NOMO-1 (cell line): ENCODE results near the gene DKC1.

Source experiments
- DNase-seq, 2 experiments: peaks; one replicate each; lab custom pipeline; 2025; ENCODE audit not compliant: unreplicated experiment in 2 of 2; lab: John Stamatoyannopoulos, UW

DKC1 gene

DNA sequence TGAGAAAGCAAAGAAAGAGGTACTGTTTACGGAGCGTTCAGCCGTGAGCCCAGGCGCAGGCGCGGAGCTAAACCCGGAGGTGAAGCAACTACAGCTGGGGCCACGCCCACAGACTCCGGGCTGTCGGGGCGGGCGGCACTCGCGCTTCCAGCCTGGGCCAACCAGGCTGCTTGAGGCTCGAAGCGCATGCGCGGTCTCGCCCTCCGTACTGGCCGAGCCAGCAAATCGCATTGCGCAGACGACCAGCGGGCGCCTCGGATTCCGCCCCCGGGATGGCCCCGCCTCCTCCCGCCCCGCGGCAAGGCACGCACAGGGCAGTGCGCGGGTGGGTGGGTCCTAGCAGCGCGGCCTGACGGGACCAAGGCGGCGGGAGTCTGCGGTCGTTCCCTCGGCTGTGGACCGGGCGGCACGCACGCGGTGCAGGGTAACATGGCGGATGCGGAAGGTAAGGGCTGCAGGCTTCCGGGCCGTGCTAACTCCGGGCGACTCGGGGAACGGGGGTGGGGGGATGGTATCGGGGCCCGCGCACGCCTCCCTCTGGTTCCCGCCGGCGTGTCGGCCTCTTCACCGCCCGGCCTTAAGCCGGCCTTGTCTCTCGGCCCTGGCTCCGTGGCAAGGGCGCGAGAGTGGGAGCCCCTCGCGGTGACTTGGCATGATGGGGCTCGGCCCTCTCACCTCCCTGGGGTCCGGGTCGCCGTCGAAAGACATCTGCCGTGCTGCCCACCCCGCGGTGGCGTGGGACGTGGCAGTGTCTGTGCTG, at the start of gene DKC1:
DKC1 (plus strand) TSS at position 328 of the 760 bp plus-strand sequence; CDS start at position 430, 102 bp downstream.
- peak; percentile 84 to 94 for DNase-seq

- peak in 1 of 2 experiments; percentile 29 for DNase-seq
These were observed 47.7 kb upstream of the DKC1 start for GRCh38 chrX:154714925-154715324.

DNA sequence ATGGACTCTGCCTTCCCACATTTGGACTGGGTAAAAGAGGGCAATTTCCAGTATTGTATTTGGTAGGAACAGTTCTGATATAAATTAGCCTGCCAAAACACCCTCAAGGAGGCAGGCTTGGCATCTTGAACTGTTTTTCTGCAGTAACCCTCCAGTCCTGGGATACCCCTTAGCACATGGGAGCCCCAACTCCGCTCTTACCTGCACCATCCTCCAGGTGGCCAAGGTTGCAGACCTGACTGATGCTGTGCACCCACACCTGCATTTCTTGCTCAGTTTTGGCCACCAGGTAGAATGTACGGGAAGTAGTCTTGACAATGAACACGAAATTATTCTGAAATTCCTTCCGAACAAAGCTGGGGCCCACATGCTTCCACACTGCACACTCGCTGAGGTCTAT, 46.8 kb upstream of the DKC1 start:
- DNase-seq = no peak

DNA sequence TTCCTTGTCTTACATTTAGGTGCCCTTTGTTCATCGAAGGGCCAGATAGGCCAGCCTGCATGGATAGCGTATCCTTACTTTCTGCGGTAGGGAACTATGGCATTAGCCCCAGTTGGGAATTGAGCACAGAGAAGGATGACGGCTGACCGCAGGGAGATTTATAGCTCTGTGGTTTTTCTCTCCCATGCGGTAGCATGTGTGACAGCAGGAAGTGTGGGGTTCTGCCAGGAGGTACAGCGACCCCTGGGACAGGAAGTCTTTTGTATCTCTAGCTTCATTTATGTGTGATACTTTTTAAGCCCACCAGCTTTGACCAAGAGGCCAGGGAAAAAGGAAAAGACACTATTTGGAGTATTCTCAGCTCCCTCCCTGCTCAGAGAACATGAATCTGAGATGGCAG, 44.8 kb upstream of the DKC1 start:
- peak; percentile 15 to 59 for DNase-seq

DNA sequence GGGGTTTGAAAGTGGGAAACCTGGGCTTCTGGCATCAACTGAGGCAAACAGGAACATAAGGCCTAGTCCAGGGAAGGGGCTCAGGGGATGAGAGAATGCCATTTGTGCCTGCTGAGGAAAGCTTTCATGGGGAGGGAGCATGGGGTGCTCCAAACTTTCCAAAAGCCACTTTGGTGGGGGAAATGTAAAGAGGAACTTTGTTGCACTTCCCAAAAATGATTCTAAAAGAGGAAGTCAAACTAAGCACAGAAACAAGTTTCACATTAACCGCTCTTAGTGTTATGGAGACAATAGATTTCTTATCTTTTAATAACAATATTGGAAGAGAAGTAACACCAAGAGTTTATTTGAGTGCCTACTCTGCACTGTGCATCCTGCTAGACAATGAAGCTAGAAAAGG, 44.0 kb upstream of the DKC1 start:
- DNase-seq = peak in 1 of 2 experiments; percentile 78

- peak; percentile 56 for DNase-seq
These were observed 43.5 kb upstream of the DKC1 start for GRCh38 chrX:154719132-154719675.

DNA sequence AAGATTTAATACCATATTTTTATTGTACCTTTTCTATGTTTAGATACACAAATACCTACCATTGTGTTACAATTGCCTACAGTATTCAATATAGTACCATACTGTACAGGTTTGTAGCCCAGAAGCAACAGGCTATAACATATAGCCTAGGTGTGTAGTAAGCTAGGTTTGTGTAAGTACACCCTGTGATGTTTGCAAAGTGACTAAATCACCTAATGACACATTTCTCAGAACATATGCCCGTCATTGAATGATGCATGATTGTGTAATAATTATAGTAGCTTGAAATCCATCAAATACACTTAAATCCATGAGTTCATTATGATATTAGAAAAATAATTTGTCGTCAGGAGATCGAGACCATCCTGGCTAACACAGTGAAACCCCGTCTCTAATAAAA, 42.6 kb upstream of the DKC1 start:
- DNase-seq = no peak

GRCh38 chrX:154721155-154721554, 41.5 kb upstream of the DKC1 start:
- DNase-seq = no peak

DNA sequence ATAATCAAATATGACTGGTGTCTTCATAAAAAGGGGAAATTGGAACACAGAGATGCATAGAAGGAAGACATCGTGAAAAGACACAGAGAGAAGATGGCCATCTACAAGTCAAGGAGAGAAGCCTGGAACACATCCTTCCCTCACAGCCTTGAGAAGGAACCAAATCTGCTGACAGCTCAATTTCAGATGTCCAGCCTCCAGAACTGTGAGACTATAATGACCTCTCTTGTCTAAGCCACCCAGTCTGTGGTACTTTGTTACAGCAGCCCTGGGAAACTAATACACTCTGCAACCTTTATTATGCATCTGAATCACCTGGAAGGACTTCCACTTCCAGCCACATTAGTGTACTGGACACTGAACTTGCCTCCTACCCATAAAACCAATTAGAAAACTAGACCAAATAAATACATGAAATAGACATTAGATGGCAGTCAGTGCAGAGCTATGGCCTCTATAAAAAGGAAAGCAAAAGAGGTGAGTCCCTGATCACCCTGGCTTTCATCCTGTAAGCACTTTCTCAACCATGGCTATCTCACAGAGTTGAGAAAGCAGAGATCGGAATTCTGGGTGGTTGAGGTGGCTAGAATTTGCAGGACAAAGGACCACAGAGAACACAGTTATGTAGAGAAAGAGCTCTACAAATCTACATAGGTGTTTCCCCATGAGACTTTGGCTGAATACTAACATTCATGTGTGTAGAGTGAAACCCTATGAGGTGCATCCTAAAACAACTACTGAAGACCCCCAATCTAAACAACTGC, 37.5 kb upstream of the DKC1 start:
- no peak for DNase-seq

GRCh38 chrX:154727418-154727817, 35.2 kb upstream of the DKC1 start:
- no peak for DNase-seq

DNA sequence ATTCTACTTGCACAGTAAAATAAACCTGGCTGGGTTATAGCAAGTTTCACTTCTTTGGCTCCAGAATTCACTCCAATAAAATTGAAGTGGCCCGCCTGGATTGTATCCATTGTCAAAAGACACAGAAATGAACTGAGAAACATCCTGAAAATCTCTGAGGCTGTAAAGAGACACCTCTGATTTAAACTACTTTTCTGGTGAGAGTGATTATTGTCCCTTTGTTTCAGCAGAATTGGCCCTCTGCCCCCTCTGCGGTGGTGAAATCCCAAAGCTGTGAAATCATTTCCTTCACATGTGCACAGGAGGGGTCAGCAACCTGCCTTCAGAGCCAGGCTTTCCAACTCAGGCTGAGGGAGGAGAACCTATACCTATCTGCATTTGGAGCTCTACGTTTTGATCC, 34.8 kb upstream of the DKC1 start:
- DNase-seq = no peak

DNA sequence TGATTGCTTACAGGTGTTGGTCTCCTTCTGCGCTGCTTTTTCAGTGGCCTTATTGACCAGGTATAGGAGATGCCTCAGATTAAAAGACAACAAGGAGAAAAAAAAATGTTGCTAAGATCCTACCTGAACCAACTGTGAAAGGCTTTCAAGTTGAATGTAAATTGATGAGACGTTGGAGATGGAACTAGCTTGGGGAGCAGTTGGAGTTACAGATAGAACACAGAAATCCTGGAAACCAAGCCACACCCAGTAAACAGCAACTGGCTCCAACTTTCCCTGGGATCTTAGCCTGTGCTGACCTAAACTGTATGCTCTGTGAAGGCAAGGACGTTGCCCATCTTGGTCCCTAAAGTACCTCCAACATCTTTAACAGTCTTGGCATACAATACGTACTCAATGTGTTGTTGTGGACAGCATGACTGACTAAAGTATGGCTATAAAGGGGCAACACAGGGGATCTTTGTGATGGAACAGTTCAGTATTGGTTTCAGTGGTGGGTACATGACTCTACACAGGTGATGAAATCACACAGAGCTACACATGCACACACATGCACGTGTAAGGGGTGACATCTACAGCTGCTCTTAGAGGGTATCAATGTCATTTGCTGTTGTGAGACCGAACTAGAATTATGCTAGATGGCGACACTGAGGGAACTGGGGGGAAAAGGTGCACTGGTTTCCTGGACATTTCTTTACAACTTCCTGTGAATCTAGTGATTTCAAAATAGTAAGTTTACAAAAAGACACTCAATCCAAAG, 34.1 kb upstream of the DKC1 start:
- no peak for DNase-seq

- no peak for DNase-seq
These were observed 33.2 kb upstream of the DKC1 start for GRCh38 chrX:154729439-154729838.

DNA sequence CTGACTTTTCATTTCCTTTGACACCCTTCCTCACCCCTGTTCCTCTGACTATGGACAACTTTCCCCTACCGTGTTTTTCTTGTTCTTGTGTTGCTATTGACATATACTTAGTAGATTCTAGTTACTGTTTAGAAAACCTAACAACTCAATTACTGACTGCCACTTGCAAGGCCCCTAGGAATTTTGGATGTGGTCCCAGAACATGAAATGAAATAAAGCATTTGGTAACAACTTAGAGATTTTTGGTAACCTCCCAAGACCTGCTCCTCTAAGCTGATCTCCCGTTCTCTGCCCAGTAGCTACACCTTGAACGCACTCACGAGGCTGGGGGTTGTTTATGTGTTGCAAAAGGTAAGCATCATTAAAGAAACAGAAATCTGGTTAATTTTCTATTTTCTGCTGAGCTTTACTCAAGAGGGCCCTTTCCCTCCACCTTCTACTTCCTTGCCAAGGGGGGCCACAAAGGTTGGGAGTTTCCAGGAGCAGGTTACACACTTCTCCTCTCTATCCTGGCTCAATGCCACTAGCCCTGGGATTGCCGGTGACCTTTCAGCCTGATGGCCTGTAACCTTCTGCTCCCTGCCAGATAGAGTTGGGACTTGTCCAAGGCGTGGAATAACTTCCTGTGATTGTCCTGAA, 32.3 kb upstream of the DKC1 start:
- no peak for DNase-seq

- DNase-seq = peak; percentile 13 to 68
These were observed 31.5 kb upstream of the DKC1 start for GRCh38 chrX:154731184-154731583.

DNA sequence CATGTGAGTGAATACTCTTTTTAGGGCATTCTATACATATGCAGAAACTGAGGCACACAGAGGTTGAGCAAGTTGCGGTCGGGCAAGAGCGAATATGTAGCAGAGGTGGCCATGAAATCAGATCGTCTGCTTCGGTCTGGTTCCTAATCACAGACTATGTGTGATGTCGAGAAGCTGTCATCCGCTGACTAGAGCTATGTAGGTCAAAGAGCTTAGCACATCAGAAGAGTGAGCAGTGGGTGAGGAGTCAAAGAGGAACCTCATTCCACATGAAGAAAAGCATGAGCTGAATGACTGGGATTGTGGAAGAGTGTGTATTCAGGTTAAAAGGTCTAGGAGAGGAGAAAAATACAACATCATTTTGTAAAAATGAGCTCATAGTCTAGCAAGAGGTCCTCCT, 30.8 kb upstream of the DKC1 start:
- peak; percentile 16 to 59 for DNase-seq

- peak in 1 of 2 experiments; percentile 8 for DNase-seq
These were observed 30.1 kb upstream of the DKC1 start for GRCh38 chrX:154732421-154733065.

DNA sequence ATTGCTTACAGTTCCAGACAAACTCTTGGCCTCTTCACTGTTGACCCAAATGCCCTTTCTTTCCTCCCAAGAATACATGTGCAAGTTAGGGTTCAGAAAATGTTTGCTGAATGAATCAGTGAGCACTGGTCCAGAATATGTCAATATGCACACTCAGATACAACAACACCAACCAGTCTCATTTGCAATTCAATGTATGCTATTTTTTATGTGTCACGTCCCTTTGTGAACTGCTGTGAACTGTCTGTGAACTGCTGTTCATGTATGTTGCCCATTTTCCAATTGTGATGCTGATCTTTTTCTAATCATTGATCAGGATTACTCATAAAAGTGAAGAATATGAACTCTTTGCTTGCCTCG, 29.6 kb upstream of the DKC1 start:
- DNase-seq = no peak

DNA sequence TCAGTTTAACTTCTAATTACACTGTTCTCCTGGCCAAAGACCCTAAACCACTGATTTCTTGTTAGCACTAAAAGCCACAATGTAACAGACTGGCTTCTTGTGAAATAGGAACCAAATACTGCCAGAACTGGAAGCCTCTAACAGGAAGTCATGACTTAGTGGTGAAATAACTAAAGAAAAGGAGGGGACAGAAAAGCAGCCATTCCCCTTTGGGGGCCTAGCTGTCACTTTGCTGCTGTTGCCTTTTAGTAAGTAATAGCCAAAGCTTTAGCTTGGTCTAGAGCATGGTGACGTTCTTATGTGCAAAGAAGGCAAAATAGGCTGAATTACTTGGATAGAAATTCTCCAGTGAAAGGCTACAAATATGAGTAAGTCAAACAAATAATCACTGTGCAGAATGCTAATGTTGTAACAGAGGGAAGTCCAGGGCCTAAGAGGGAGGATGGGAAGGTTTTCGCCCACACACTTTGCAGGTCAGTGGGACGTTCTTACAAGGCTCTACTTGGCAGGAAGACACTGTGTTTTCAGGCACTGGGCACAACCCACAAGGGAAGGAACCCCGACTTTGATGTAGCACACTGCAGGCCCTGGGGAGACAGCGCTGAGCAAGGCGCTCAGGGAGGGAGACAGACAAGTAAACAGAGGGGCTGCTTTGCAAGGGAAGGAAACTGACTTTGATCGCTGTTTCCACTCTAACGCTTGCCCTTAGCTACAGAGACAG, 28.4 kb upstream of the DKC1 start:
- DNase-seq = peak; percentile 69 to 84
